Muscle of arm (tissue), 14 donors: Measurements from ENCODE around the gene TBC1D3. TPM values are rescaled to one million over a fixed set of nuclear protein-coding genes. Genes with fewer than 3 reads are reported as not detected.
"Not testable (repeated sequence)": the region's sequence is repeated elsewhere in the genome, so short reads cannot be mapped to it uniquely, and the experiment has no call there.

Experiments
- DNase-seq: peaks from one replicate; pipeline ENCODE4 v3.0.0-alpha.2; 2013
- long read RNA-seq, 11 donors: transcript quantifications; one replicate each; lab custom pipeline, GENCODE V29; 2026
- polyA plus RNA-seq, 12 donors: library from polyadenylated mRNA; unstranded; fragments of 120-200 nt; gene quantifications; one replicate each; pipeline ENCODE4 v1.2.1, GENCODE V29; 2013; ENCODE audit not compliant: insufficient read length in 12 of 12

TBC1D3 gene
- polyA plus RNA-seq = under 1 TPM in 2 of 12 donors, not detected in 10; 0.36 to 0.59 TPM
- long read RNA-seq, donor 1 = 0 reads
- long read RNA-seq, donor 2 = 0 reads
- long read RNA-seq, donor 3 = 0 reads
- long read RNA-seq, donor 4 = 0 reads
- long read RNA-seq, donor 5 = 0 reads
- long read RNA-seq, donor 6 = 0 reads
- long read RNA-seq, donor 7 = 0 reads
- long read RNA-seq, donor 8 = 0 reads
- long read RNA-seq, donor 9 = 0 reads
- long read RNA-seq, donor 10 = 0 reads
- long read RNA-seq, donor 11 = 0 reads

- DNase-seq = not testable (repeated sequence)
Measured at GRCh38 chr17:38192455-38192854, at the start of gene TBC1D3. TBC1D3 (minus strand) TSS chr17:38192555; CDS start chr17:38191029, 1,526 bp downstream.

- not testable (repeated sequence) for DNase-seq
Measured at GRCh38 chr17:38232790-38233189, 40.4 kb upstream of the TBC1D3 start.

GRCh38 chr17:38225844-38226495, 33.6 kb upstream of the TBC1D3 start:
- DNase-seq = not testable (repeated sequence)

GRCh38 chr17:38220867-38221266, 28.5 kb upstream of the TBC1D3 start:
- DNase-seq = not testable (repeated sequence)

DNA sequence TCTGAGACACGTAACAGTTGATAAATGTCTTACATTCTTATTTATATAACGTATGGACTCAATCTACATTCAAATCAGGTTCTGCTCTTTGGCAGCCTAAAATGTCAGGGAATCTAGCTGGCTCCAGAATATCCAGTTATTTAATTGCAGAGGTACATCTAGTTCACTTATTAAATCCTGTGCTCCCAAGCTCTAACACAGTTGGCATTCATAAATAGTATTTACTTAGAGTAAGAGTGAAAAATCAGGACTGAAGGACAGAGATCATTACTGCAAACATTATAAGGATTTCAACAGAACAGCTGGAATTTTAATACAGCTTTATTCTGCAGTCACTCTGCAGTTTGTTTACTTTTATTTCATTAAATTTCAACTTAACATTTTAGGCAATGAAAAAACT, 7.9 kb upstream of the TBC1D3 start:
- not testable (repeated sequence) for DNase-seq

- DNase-seq = not testable (repeated sequence)
Measured at GRCh38 chr17:38134860-38135259, 57.5 kb downstream of the TBC1D3 start.

Other genes with a start within 250 kb of the TBC1D3 start
- gene TBC1D3L, start 203.5 kb downstream of the TBC1D3 start, polyA plus RNA-seq = 10 to 100 TPM in 8 of 12 donors, 1 to 10 TPM in 1, not detected in 3; 6.5 to 37.2 (median 18.5) TPM
- gene TBC1D3D, start 188.6 kb downstream of the TBC1D3 start, polyA plus RNA-seq = 1 to 10 TPM in 7 of 12 donors, under 1 TPM in 1, not detected in 4; 0.69 to 3.7 (median 1.7) TPM
- gene TBC1D3C, start 123.9 kb downstream of the TBC1D3 start, polyA plus RNA-seq = 1 to 10 TPM in 2 of 12 donors, not detected in 10; 1.1 to 4.3 TPM
- 10 to 100 TPM in 1 of 12 donors, 1 to 10 TPM in 1, under 1 TPM in 2, not detected in 8; 0.14 to 13.7 (median 1.9) TPM for gene TBC1D3E, start 64.6 kb downstream of the TBC1D3 start, polyA plus RNA-seq
- gene MRPL45, start 104.6 kb upstream of the TBC1D3 start, polyA plus RNA-seq = 10 to 100 TPM in 11 of 12 donors, not detected in 1; 48.6 to 66.6 (median 60.0) TPM
- under 1 TPM in 10 of 12 donors, not detected in 2; 0.19 to 0.97 (median 0.56) TPM for gene GPR179, start 151.4 kb upstream of the TBC1D3 start, polyA plus RNA-seq
- gene SOCS7, start 159.3 kb upstream of the TBC1D3 start, polyA plus RNA-seq = 10 to 100 TPM in 11 of 12 donors, not detected in 1; 12.7 to 21.2 (median 16.5) TPM
- 10 to 100 TPM in 11 of 12 donors, not detected in 1; 23.7 to 49.5 (median 33.9) TPM for gene ARHGAP23, start 235.9 kb upstream of the TBC1D3 start, polyA plus RNA-seq